Measurements from ENCODE around the gene PLD2. TPM values are rescaled to one million over a fixed set of nuclear protein-coding genes. Genes with fewer than 3 reads are reported as not detected.
A peak's percentile ranks its signal among the peaks of the same experiment; 100 is the strongest.

PLD2 gene
- total and polyA plus RNA-seq, 10 of the 15 experiments (the other 5 are each of a cell fraction or from before 2014, with no cell fraction given) = 0.71 to 16.5 (median 7.0) TPM

- in situ Hi-C loops (cut with MboI) (no loop called here), intact Hi-C loops (cut with micrococcal nuclease; ENCODE audit: unreplicated experiment) (loop anchor here (5.0 to 10.0 kb wide), 2 partner anchors 54 to 77 kb away; partner anchors contain the start of genes ARRB2, CXCL16, MED11 and ZMYND15)
- TSS peak; percentile 44 for BruUV-seq (replicated peaks)
- ChIA-PET CTCF (interaction anchor here (1.0 to 2.7 kb wide), 19 partner anchors 10 to 222 kb away, joined by 3 to 16 read pairs (median 5); partner anchors contain the start of genes ARRB2, MED11 and PLD2), SMC1A (ENCODE audit: uncharacterized antibody, unreplicated experiment) (interaction anchor here (0.9 to 2.1 kb wide), 8 partner anchors 11 to 99 kb away, joined by 3 to 9 read pairs (median 4); partner anchors contain the start of gene ARRB2), POLR2A (interaction anchor here (0.8 to 1.8 kb wide), 3 partner anchors 8 to 79 kb away, joined by 5 to 14 read pairs (median 6); partner anchors contain the start of genes ARRB2 and PLD2), RAD21 (ENCODE audit: unreplicated experiment) (interaction anchor here (1.1 to 2.0 kb wide), 7 partner anchors 57 to 222 kb away, joined by 3 to 14 read pairs (median 5); partner anchors contain the start of genes ARRB2 and MED11)
- Histone ChIP-seq H4K20me1 (ENCODE audit: control insufficient read depth, insufficient read depth) (no peaks in the 10 kb centered on the region), H3K4me3 (peak within 1 kb of the TSS; percentile 79), H3K27ac (ENCODE audit: control insufficient read depth, insufficient read depth) (no peak within 1 kb of the TSS), H3K9me3 (replicated peaks; ENCODE audit: control insufficient read depth, insufficient read depth, low read length) (no peaks in the 10 kb centered on the region), H3K27me3 (replicated peaks in 1 of 2; ENCODE audit: control insufficient read depth in 2 of 2, insufficient read depth in 2 of 2, low read length in 1 of 2) (peaks cover 18 to 19% of the 10 kb centered on the region in 2 experiments), H3K9ac (ENCODE audit: control insufficient read depth, insufficient read depth, low read length) (peak within 1 kb of the TSS; percentile 27; the same call in 1 of the 2 replicates), H3K79me2 (ENCODE audit: control insufficient read depth, insufficient read depth, low read length) (no peaks in the 10 kb centered on the region), H3K4me2 (ENCODE audit: control insufficient read depth, insufficient read depth) (peak within 1 kb of the TSS; percentile 98), H2AFZ (ENCODE audit: control insufficient read depth, low read depth, low read length) (peak within 1 kb of the TSS; percentile 66), H3K36me3 (ENCODE audit: control insufficient read depth in 2 of 2, insufficient read depth in 2 of 2, low read length in 1 of 2) (no peaks in the 10 kb centered on the region), H3K4me1 (ENCODE audit: control insufficient read depth, insufficient read depth, low read length) (peaks cover 12% of the 10 kb centered on the region)
- 46% methylated on average over 61 of the region's 62 CpGs for WGBS (ENCODE audit: insufficient coverage, insufficient replicate concordance, low lambda C conversion rate, missing lambda C conversion rate)
- ATAC-seq = no peak; the same call in 2 of the 3 replicates
- FAIRE-seq = no peak
- TF ChIP-seq SUZ12 (IDR thresholded peaks at IDR 0.05; ENCODE audit: unreplicated experiment) (peak; percentile 25), HDAC2 (IDR thresholded peaks at IDR 0.05) (no peak)
- DNase-seq (ENCODE audit: low read depth, low spot score) = no peak
Measured at GRCh38 chr17:4788807-4789700, 17.9 kb upstream of the PLD2 start, which contains the start of gene GLTPD2. Gene GLTPD2 (plus strand): TSS chr17:4788964. CDS start chr17:4789012, 48 bp downstream.

- ChIA-PET RAD21 (ENCODE audit: unreplicated experiment) (interaction anchor here (0.8 to 2.0 kb wide), 9 partner anchors 17 to 222 kb away, joined by 3 to 14 read pairs (median 6); partner anchors contain the start of genes ARRB2, MED11 and PLD2), CTCF (interaction anchor here (1.1 to 2.7 kb wide), 19 partner anchors 10 to 240 kb away, joined by 3 to 16 read pairs (median 5); partner anchors contain the start of genes ARRB2, MED11 and PLD2), POLR2A (interaction anchor here (1.1 to 1.8 kb wide), 3 partner anchors 17 to 80 kb away, joined by 3 to 14 read pairs (median 6); partner anchors contain the start of genes ARRB2 and PLD2), SMC1A (ENCODE audit: uncharacterized antibody, unreplicated experiment) (interaction anchor here (0.9 to 2.1 kb wide), 7 partner anchors 11 to 98 kb away, joined by 3 to 9 read pairs (median 4); partner anchors contain the start of gene ARRB2)
- 0% methylated on average over 17 of the region's 25 CpGs for WGBS (ENCODE audit: insufficient coverage, insufficient replicate concordance, low lambda C conversion rate, missing lambda C conversion rate)
- H3K27me3 ChIP-seq (replicated peaks in 1 of 2; ENCODE audit: control insufficient read depth in 2 of 2, insufficient read depth in 2 of 2, low read length in 1 of 2) = peaks cover 16 to 18% of the 10 kb centered on the region in 2 experiments
- peak overlapping the region; percentile 79 for H3K4me3 ChIP-seq
- H2AFZ ChIP-seq (ENCODE audit: control insufficient read depth, low read depth, low read length) = peak overlapping the region; percentile 66
- no peak for ATAC-seq
- H3K36me3 ChIP-seq (ENCODE audit: control insufficient read depth in 2 of 2, insufficient read depth in 2 of 2, low read length in 1 of 2) = no peaks in the 10 kb centered on the region
- H3K9me3 ChIP-seq (replicated peaks; ENCODE audit: control insufficient read depth, insufficient read depth, low read length) = no peaks in the 10 kb centered on the region
- intact Hi-C loops (cut with micrococcal nuclease; ENCODE audit: unreplicated experiment) (loop anchor here (5.0 to 10.0 kb wide), 2 partner anchors 55 to 77 kb away; partner anchors contain the start of genes ARRB2, CXCL16, MED11 and ZMYND15), in situ Hi-C loops (cut with MboI) (no loop called here)
- peaks cover 12% of the 10 kb centered on the region for H3K4me1 ChIP-seq (ENCODE audit: control insufficient read depth, insufficient read depth, low read length)
- H3K79me2 ChIP-seq (ENCODE audit: control insufficient read depth, insufficient read depth, low read length) = no peaks in the 10 kb centered on the region
- H3K4me2 ChIP-seq (ENCODE audit: control insufficient read depth, insufficient read depth) = peak overlapping the region; percentile 98
- DNase-seq (ENCODE audit: low read depth, low spot score) = no peak
- H4K20me1 ChIP-seq (ENCODE audit: control insufficient read depth, insufficient read depth) = no peaks in the 10 kb centered on the region
- BruUV-seq (replicated peaks) = no TSS peak
- no peak for FAIRE-seq
- H3K27ac ChIP-seq (ENCODE audit: control insufficient read depth, insufficient read depth) = no peak overlapping the region
- no peak overlapping the region; the same call in 1 of the 2 replicates for H3K9ac ChIP-seq (ENCODE audit: control insufficient read depth, insufficient read depth, low read length)
- TF ChIP-seq YY1 (IDR thresholded peaks at IDR 0.05; ENCODE audit: low read depth, low read length) (peak; percentile 78), FOXM1 (IDR thresholded peaks at IDR 0.05; ENCODE audit: low read depth, low read length) (no peak), IKZF2 (IDR thresholded peaks at IDR 0.05) (no peak), EGR1 (IDR thresholded peaks at IDR 0.05; ENCODE audit: borderline replicate concordance in 1 of 2, low read depth in 2 of 2, low read length in 2 of 2) (peak in 1 of 2 experiments; percentile 72; a peak in 2 of 3 replicates)
- TF ChIP-seq, protein P1, sequence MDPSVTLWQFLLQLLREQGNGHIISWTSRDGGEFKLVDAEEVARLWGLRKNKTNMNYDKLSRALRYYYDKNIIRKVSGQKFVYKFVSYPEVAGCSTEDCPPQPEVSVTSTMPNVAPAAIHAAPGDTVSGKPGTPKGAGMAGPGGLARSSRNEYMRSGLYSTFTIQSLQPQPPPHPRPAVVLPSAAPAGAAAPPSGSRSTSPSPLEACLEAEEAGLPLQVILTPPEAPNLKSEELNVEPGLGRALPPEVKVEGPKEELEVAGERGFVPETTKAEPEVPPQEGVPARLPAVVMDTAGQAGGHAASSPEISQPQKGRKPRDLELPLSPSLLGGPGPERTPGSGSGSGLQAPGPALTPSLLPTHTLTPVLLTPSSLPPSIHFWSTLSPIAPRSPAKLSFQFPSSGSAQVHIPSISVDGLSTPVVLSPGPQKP (IDR thresholded peaks at IDR 0.05; ENCODE audit: low read depth, low read length) = no peak
Measured at GRCh38 chr17:4789701-4789950, 17.3 kb upstream of the PLD2 start.
